ENCODE measurements around the gene SNAPC5.

SNAPC5 gene

GRCh38 chr15:66456211-66456610 lies 41.4 kb downstream of the SNAPC5 start:
- no peak for DNase-seq (ENCODE audit: low read depth)

- DNase-seq (ENCODE audit: low read depth) = no peak
Measured at GRCh38 chr15:66454143-66454542, 43.4 kb downstream of the SNAPC5 start.

DNA sequence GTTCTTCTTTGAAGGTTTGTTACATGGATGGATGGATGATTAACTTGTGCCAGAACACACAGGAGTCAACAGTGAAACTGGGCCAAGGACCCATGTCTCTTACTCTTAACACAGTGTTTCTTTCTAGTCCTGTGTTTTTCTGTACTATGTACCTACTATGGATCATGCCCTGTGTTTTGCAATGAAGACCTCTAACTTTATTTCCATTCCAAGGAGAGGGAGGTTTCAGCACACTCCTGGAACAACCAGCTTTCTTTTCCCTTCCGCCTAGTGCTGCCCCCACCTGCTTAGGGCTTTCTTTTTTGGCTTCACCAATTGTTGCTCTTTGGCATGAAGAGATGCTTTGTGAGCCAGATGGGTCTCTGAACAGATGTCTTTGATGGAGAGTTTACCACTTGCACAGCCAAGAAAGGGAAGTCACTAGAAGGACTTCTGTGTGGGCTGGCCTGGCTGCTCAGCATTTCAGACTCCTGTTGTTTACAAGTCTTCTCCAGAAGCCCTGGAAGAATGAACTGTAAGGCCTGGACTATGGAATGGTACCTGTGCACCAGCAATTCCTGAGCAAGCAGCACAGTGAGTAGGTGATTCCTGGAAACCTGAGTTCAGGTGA lies 44.5 kb downstream of the SNAPC5 start:
- no peak for DNase-seq (ENCODE audit: low read depth)

GRCh38 chr15:66452420-66452819 lies 45.1 kb downstream of the SNAPC5 start:
- no peak for DNase-seq (ENCODE audit: low read depth)
